Retinal pigment epithelial cell (primary cell): ENCODE data around the gene RIMBP2.
"Not testable (repeated sequence)": the region's sequence is repeated elsewhere in the genome, so short reads cannot be mapped to it uniquely, and the experiment has no call there.

Source experiments
- DNase-seq: peaks from one replicate; pipeline ENCODE4 v3.0.0-alpha.2; 2010; ENCODE audit warnings: low read depth
- H3K4me3 ChIP-seq: 2 replicates; pipeline ENCODE4 v1.5.1; 2011; ENCODE audit warnings: mild to moderate bottlenecking, low read length, control low read depth, moderate library complexity
- CTCF ChIP-seq: conservative IDR thresholded peaks from 2 replicates; pipeline ENCODE4 v1.5.1; 2011; ENCODE audit warnings: low read depth, low read length, control low read depth, inconsistent platforms

The RIMBP2 gene

DNA sequence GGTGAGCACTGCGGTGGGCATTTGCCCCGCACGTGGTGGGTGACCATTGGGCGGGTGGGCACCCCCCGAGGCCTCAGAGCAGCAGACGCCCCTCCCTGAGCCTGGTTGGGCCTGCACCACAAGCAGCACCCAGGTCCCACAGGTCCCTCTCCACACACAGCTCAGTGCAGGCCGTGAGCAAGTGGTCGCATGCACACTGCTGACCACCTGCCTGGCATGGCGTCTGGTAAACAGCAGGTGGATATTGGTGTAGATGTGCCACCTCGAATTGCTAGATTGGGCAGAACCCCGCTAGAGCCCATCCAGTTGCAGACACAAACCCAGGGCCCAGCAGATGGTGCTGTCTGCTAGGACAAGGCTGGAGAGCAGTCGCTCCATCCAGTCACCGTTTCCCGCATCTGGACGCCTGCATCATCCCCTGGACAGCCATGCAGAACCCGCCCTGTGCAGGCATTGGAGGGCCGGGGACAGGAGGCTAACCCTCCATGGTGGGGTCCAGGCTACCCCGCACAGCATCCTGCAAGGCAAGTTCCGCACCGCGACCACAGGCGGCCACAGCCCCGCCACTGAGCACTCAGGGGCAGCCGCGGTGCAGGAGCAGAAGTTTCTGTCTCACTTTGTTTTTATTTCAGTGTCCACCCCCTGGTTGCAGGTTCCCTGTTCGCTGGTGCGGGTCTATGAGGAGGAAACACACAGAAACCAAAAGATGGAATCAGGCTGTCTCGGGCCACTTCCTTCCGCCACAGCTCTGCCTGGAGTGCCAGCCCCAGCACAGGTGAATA, 45.6 kb upstream of the RIMBP2 start:
- TF ChIP-seq CTCF, result peak; percentile 61
- no peak for DNase-seq
- no peak overlapping the region for H3K4me3 ChIP-seq

DNA sequence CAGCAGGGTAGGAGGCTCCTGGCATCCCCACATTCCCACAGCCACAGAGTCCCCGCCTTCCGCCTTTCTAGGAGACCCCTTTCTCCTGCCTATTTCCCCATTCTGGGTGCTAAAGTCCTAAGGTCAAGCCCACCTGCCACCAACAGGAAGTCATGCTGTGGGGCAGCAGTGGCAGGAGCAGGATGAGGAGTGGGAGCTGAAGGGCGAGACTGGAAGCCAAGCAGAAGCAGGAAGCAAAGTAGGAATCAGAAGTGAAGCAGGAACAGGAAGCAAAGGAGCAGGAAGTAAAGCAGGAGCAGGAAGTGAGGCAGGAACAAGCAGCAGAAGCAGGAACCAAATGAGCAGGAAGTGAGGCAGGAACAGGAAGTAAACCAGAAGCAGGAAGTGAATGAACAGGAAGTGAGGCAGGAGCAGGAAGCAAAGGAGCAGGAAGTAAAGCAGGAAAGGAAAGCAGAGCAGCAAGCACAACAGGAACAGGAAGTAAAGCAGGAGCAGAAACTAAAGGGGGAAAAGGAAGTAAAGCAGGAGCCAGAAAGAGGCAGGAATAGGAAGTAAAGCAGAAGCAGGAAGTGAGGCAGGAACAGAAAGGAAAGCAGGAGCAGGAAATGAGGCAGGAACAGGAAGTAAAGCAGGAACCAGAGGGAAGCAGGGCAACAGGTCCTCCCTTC, 38.3 kb upstream of the RIMBP2 start:
- TF ChIP-seq CTCF, result no peak
- no peak for DNase-seq
- H3K4me3 ChIP-seq, result no peak overlapping the region

GRCh38 chr12:130752692-130753230, 36.7 kb upstream of the RIMBP2 start:
- no peak overlapping the region for H3K4me3 ChIP-seq
- no peak for TF ChIP-seq CTCF
- no peak for DNase-seq

- not testable (repeated sequence) for H3K4me3 ChIP-seq, DNase-seq
Observed at GRCh38 chr12:130752037-130752436, 35.9 kb upstream of the RIMBP2 start.

DNA sequence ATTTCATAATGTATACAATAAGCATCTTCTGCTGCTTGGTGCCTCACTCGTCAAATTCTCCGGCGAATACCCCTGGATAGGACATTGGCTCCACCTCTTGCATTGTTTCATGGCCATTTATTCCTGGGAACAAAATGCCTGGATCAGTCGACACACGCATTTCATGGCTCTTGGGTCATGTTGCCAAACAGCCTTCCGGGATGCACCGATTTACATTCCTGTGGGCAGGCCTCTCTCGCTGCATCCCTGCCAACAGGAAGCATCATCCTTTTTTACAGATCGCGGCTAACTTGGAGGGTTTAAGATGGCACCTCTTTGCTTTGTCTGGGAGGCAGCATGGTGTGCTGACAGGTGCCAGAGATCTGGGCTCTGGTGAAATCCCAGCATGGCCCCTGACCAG, 32.7 kb upstream of the RIMBP2 start:
- no peak for TF ChIP-seq CTCF
- DNase-seq, result no peak

DNA sequence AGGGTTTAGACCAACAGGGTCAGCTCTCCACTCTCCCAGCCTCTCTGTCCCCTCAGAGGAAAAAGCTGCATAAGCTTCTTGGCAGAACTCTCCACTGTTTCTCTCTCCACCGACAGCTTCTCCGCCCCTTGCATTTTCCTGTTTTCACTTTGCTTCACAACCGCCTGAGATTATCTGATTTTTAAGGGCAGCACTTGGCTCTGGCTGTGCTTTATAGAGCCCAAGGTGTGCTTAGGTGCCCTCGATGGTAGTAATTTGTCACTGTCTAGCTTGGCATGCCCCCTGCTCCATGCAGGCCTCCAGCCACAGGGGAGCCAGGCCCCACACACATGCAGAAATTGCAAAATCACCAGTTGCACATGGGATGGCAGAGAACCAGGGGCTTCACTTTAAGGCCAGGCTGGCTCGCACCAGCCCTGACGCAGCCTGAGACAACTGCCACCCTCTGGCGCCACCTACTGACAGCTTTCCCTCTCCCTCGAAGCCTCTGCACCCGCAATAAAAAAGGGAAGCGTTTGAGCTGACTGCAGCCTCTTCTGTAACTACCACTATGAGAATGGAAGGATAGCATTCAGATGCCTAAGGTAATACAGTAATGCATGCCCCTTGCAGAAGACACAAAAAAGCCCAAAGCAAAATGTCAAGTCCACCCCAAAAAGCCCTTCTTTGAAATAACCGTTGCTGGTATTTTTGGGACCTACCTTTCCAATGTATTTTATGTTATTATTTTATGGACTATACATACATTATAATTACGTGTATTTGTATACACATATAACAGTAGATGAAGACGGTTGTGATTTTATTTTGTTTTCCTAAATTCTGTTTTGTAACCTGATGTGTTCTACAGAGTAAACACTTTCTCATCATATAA, 32.0 kb upstream of the RIMBP2 start:
- no peak overlapping the region for H3K4me3 ChIP-seq
- DNase-seq, result peak; percentile 5
- peak; percentile 91 for TF ChIP-seq CTCF

More for the DNA sequence above, 32.7 kb upstream of the RIMBP2 start:
- H3K4me3 ChIP-seq, result no peak overlapping the region

DNA sequence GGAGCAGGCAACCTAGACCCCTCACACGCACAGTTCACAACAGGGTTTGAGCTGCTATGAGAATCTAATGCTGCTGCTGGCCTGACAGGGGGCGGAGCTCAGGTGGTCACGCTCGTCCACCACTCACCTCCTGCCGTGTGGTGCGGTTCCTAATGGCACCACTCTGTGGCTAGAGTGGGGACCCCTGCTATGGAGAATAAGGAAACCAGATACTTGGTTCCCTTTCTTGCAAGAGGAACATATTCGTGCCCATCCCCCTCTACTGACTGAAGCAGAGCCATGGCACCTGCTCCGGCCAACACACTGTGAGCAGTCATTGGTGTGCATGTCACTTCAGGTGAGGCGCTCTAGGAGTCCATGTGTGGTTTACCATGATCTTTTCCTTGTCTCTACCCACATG, 30.4 kb upstream of the RIMBP2 start:
- DNase-seq, result no peak
- TF ChIP-seq CTCF, result no peak
- no peak overlapping the region for H3K4me3 ChIP-seq
